ENCODE results near the gene TAAR1. TPM values are rescaled to one million over a fixed set of nuclear protein-coding genes. Genes with fewer than 3 reads are reported as not detected.

Gene TAAR1
- total and polyA plus RNA-seq, 2 experiments from 2014 or later, result not detected

DNA sequence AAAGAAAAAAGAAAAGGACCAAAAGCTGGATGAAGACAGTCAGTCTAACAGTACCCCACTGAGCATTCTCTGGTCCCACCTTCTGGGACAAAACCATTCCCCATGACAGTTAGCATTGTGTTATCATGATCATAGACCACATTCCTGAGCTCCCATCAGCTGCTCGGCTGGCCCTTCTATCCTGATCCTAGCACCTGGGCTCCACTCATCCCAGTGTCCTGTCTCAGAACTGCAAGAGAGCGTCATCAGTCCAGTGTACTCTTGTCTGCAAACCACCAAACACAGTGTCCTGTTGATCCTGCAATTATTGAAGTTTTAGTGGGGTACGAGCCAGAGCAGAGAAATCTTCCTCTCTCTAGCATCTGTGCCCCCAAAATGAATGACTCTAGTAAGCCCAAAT is 16.0 kb upstream of the TAAR1 start:
- H3K9me2 ChIP-seq (ENCODE audit: insufficient read depth), result no peaks in the 10 kb centered on the region
- H3K4me3 ChIP-seq, result no peak overlapping the region
- no peaks in the 10 kb centered on the region for H4K20me1 ChIP-seq (replicated peaks; ENCODE audit: insufficient read depth)
- H3K36me3 Mint-ChIP-seq (ENCODE audit: low read depth), result no peaks in the 10 kb centered on the region
- DNase-seq (ENCODE audit: low spot score), result peak; percentile 27
- no peaks in the 10 kb centered on the region for H3K79me2 ChIP-seq (replicated peaks; ENCODE audit: insufficient read depth)
- no peaks in the 10 kb centered on the region for H3K9me3 Mint-ChIP-seq
- H3K27ac Mint-ChIP-seq, result peak overlapping the region; percentile 45; the same call in 1 of the 2 replicates
- no peak overlapping the region for H3K4me3 Mint-ChIP-seq
- no peaks in the 10 kb centered on the region for H3F3A ChIP-seq (replicated peaks; ENCODE audit: low read depth)
- no peaks in the 10 kb centered on the region for H3K36me3 ChIP-seq (ENCODE audit: insufficient read depth)
- peaks cover 3% of the 10 kb centered on the region; the same call in 1 of the 3 replicates for H3K4me1 Mint-ChIP-seq
- H3K27me3 Mint-ChIP-seq (ENCODE audit: insufficient read depth, low read depth, poor library complexity), result no peaks in the 10 kb centered on the region
- H3K4me2 ChIP-seq, result no peak overlapping the region
- no peaks in the 10 kb centered on the region for H3K4me1 ChIP-seq (ENCODE audit: insufficient read depth)
- peak; percentile 75 for ATAC-seq
- no peak overlapping the region; the same call in 1 of the 2 replicates for H2AFZ ChIP-seq
- no peak overlapping the region for H3K27ac ChIP-seq (ENCODE audit: low read depth)
- no peaks in the 10 kb centered on the region for H3K27me3 ChIP-seq (ENCODE audit: insufficient read depth)
- no peak for TF ChIP-seq REST (IDR thresholded peaks at IDR 0.05; ENCODE audit: unreplicated experiment)
- no peak for TF ChIP-seq JUNB (IDR thresholded peaks at IDR 0.05; ENCODE audit: unreplicated experiment)
- no peak for TF ChIP-seq EZH2phosphoT487 (IDR thresholded peaks at IDR 0.05; ENCODE audit: unreplicated experiment)
- TF ChIP-seq EZH2 (IDR thresholded peaks at IDR 0.05; ENCODE audit: low read depth, unreplicated experiment), result no peak
- no peak for TF ChIP-seq CREB1 (CRISPR knock-in tag; IDR thresholded peaks at IDR 0.05; ENCODE audit: low read depth)
- TF ChIP-seq, protein P1, sequence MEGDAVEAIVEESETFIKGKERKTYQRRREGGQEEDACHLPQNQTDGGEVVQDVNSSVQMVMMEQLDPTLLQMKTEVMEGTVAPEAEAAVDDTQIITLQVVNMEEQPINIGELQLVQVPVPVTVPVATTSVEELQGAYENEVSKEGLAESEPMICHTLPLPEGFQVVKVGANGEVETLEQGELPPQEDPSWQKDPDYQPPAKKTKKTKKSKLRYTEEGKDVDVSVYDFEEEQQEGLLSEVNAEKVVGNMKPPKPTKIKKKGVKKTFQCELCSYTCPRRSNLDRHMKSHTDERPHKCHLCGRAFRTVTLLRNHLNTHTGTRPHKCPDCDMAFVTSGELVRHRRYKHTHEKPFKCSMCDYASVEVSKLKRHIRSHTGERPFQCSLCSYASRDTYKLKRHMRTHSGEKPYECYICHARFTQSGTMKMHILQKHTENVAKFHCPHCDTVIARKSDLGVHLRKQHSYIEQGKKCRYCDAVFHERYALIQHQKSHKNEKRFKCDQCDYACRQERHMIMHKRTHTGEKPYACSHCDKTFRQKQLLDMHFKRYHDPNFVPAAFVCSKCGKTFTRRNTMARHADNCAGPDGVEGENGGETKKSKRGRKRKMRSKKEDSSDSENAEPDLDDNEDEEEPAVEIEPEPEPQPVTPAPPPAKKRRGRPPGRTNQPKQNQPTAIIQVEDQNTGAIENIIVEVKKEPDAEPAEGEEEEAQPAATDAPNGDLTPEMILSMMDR (conservative IDR thresholded peaks at IDR 0.05; ENCODE audit: low read depth in 2 of 2), result no peak
- TF ChIP-seq ZNF331 (CRISPR knock-in tag; IDR thresholded peaks at IDR 0.05; ENCODE audit: low read depth), result no peak
- TF ChIP-seq ZNF462 (CRISPR knock-in tag; IDR thresholded peaks at IDR 0.05), result no peak
